Right lobe of liver (tissue), 6 donors: ENCODE measurements around the gene TRAPPC12. TPM values are rescaled to one million over a fixed set of nuclear protein-coding genes. Genes with fewer than 3 reads are reported as not detected.

Experiments
- ATAC-seq, 4 donors: fragments of 200-7000 bp; cut with Tn5 transposase; one replicate each; pipeline ENCODE4 v1.9.1; 2020; ENCODE audit warnings: mild to moderate bottlenecking in 4 of 4, moderate library complexity in 4 of 4
- DNase-seq, 3 donors: peaks; one replicate each; pipeline ENCODE4 v3.0.0-alpha.2; 2020
- H3K27ac ChIP-seq, 3 donors: fragments of 200-600 bp; one replicate each; pipeline ENCODE4 v1.8.0; 2022
- H3K27me3 ChIP-seq, 2 donors: fragments of 200-600 bp; one replicate each; pipeline ENCODE4 v1.8.0; 2022
- H3K36me3 ChIP-seq, 4 donors: fragments of 200-600 bp; sonication (generic) in 1 of 4; one replicate each; pipeline versions ENCODE4 v1.5.1 to v1.8.0; 2017 to 2022; ENCODE audit warnings: control low read depth in 1 of 4
- H3K4me1 ChIP-seq, 4 donors: fragments of 200-600 bp; sonication (generic) in 1 of 4; one replicate each; pipeline versions ENCODE4 v1.5.1 to v1.8.0; 2017 to 2022; ENCODE audit warnings: control low read depth in 1 of 4
- H3K4me3 ChIP-seq, 3 donors: fragments of 200-600 bp; one replicate each; pipeline ENCODE4 v1.8.0; 2022
- H3K9me3 ChIP-seq, 4 donors: fragments of 200-600 bp; sonication (generic) in 1 of 4; one replicate each; pipeline versions ENCODE4 v1.5.1 to v1.8.0; 2017 to 2022; ENCODE audit warnings: control low read depth in 1 of 4
- CTCF ChIP-seq, 4 donors: fragments of 200-600 bp in 3 of 4; fragments of 450-650 bp in 1 of 4; IDR thresholded peaks; one replicate each; pipeline versions ENCODE4 v1.5.1 to v1.8.0; 2016 to 2022; ENCODE audit warnings: antibody characterized with exemption in 4 of 4, mild to moderate bottlenecking in 2 of 4
- POLR2A ChIP-seq: fragments of 450-650 bp; IDR thresholded peaks from one replicate; pipeline ENCODE4 v1.6.1; 2017; ENCODE audit warnings: antibody characterized with exemption, mild to moderate bottlenecking
- WGBS: methylation state at CpG from one replicate; pipeline ENCODE4 v1.1.6; 2018; ENCODE audit warnings: low coverage, low lambda C conversion rate; ENCODE audit not compliant: insufficient coverage; ENCODE audit errors: missing lambda C conversion rate; 5-methylcytosine and 5-hydroxymethylcytosine counted together
- intact Hi-C, 2 donors: fragments of 100-400 bp; cut with DNase I; formaldehyde crosslinking; loops; one replicate each; pipeline versions ENCODE4 v1.11.2 to v1.14.1; 2022
- total RNA-seq, 6 experiments: library from RNA; depleted of rRNA in 2 of 6; stranded (reverse); fragments of >200 nt in 2 of 6; fragmentation: NEBNext Ultra II Directional in 3 of 6; extraction: Animal tissue kit (Norgen Biotek cat#: 25700) in 3 of 6; gene quantifications; one replicate each; pipeline versions ENCODE4 v1.1.0 to v1.2.4, GENCODE V29; 2016 to 2023
- donor health status: DM: no; HTN: yes; CAD: no.
- donor health status: DM: no; HTN: no; CAD: no.
- donor health status: DM: no; HTN: no; CAD: no.
- donor health status: DM: no; HTN: yes; CAD: no.
- donor health status: DM: no; HTN: yes; CAD: no.

Gene TRAPPC12
- total RNA-seq, 6 experiments from 2014 or later: 39.2 to 92.4 (median 47.8) TPM

GRCh38 chr2:3344897-3345296 is 34.6 kb upstream of the TRAPPC12 start:
- TF ChIP-seq CTCF (IDR thresholded peaks at IDR 0.05): no peak
- TF ChIP-seq POLR2A: no peak
- no peak overlapping the region for H3K4me3 ChIP-seq
- H3K27ac ChIP-seq: no peak overlapping the region
- intact Hi-C loops: no loop called here
- ATAC-seq (no peak), DNase-seq (no peak)
- H3K9me3 ChIP-seq: no peaks in the 10 kb centered on the region
- H3K27me3 ChIP-seq: no peaks in the 10 kb centered on the region
- no peaks in the 10 kb centered on the region for H3K36me3 ChIP-seq
- WGBS: 68% methylated on average over 2 of the region's 6 CpGs
- H3K4me1 ChIP-seq: no peaks in the 10 kb centered on the region

GRCh38 chr2:3345621-3346020 is 33.9 kb upstream of the TRAPPC12 start:
- Histone ChIP-seq H3K27me3 (no peaks in the 10 kb centered on the region), H3K27ac (no peak overlapping the region), H3K4me3 (no peak overlapping the region), H3K4me1 (no peaks in the 10 kb centered on the region), H3K9me3 (no peaks in the 10 kb centered on the region), H3K36me3 (no peaks in the 10 kb centered on the region)
- no peak for TF ChIP-seq POLR2A
- no peak for TF ChIP-seq CTCF (IDR thresholded peaks at IDR 0.05)
- intact Hi-C loops: no loop called here
- WGBS: 95% methylated on average over 7 of the region's 7 CpGs
- ATAC-seq: no peak
- DNase-seq: no peak

- H3K4me3 ChIP-seq: no peak overlapping the region
- H3K4me1 ChIP-seq: no peaks in the 10 kb centered on the region
- 96% methylated on average over 3 of the region's 12 CpGs for WGBS
- H3K36me3 ChIP-seq: peaks cover 0 to 2% (median 0%) of the 10 kb centered on the region in 4 donors
- H3K27me3 ChIP-seq: no peaks in the 10 kb centered on the region
- DNase-seq (no peak), ATAC-seq (no peak)
- TF ChIP-seq CTCF (IDR thresholded peaks at IDR 0.05): no peak
- TF ChIP-seq POLR2A: no peak
- intact Hi-C loops: no loop called here
- no peak overlapping the region for H3K27ac ChIP-seq
- H3K9me3 ChIP-seq: no peaks in the 10 kb centered on the region
These were observed 30.7 kb upstream of the TRAPPC12 start for GRCh38 chr2:3348767-3349166.

- Histone ChIP-seq H3K27ac (no peak overlapping the region), H3K27me3 (no peaks in the 10 kb centered on the region), H3K4me3 (no peak overlapping the region), H3K9me3 (no peaks in the 10 kb centered on the region), H3K4me1 (no peaks in the 10 kb centered on the region), H3K36me3 (peaks cover 0 to 2% (median 0%) of the 10 kb centered on the region in 4 donors)
- ATAC-seq (no peak), DNase-seq (no peak)
- intact Hi-C loops: no loop called here
- TF ChIP-seq CTCF (IDR thresholded peaks at IDR 0.05) (no peak), POLR2A (no peak)
- WGBS: 85% methylated on average over 5 of the region's 13 CpGs
These were observed 30.2 kb upstream of the TRAPPC12 start for GRCh38 chr2:3349211-3349693.

- H3K36me3 ChIP-seq: peaks cover 0 to 2% (median 0%) of the 10 kb centered on the region in 4 donors
These were observed 24.5 kb upstream of the TRAPPC12 start for GRCh38 chr2:3354986-3355385.

More at GRCh38 chr2:3354986-3355385, 24.5 kb upstream of the TRAPPC12 start:
- Histone ChIP-seq H3K9me3 (no peaks in the 10 kb centered on the region), H3K27me3 (no peaks in the 10 kb centered on the region), H3K4me3 (no peak overlapping the region), H3K27ac (no peak overlapping the region), H3K4me1 (no peaks in the 10 kb centered on the region)
- WGBS: no CpG with 5 or more reads among the region's 3 CpGs
- TF ChIP-seq POLR2A (no peak), CTCF (IDR thresholded peaks at IDR 0.05) (no peak)
- intact Hi-C loops: no loop called here
- ATAC-seq (no peak), DNase-seq (no peak)
